DMS53 treated with DMSO at 0.1 percent for 48 hours (cell line): ENCODE results near the gene STX8.

Experiments
- DNase-seq: peaks from one replicate; lab custom pipeline; 2025; ENCODE audit not compliant: unreplicated experiment; lab: John Stamatoyannopoulos, UW

Gene STX8

DNA sequence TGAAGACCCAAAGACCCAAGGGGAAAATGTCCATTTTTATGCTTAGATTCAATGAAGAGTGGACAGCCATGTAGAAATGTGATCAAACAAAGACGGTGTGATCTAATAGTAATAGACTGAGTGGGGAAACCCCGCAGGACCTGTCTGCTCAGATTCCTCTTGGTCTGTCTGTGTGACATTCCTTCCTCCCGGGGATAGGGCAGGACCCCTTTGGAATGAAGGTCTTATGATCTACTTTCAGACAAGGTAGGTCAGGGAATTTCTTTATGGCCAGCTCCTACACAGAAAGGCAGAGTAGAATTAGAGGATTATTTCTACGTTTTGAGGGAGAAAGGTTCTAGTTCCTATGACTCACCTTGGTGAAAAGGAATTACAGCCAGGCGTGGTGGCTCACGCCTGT is 267.6 kb downstream of the STX8 start:
- no peak for DNase-seq

DNA sequence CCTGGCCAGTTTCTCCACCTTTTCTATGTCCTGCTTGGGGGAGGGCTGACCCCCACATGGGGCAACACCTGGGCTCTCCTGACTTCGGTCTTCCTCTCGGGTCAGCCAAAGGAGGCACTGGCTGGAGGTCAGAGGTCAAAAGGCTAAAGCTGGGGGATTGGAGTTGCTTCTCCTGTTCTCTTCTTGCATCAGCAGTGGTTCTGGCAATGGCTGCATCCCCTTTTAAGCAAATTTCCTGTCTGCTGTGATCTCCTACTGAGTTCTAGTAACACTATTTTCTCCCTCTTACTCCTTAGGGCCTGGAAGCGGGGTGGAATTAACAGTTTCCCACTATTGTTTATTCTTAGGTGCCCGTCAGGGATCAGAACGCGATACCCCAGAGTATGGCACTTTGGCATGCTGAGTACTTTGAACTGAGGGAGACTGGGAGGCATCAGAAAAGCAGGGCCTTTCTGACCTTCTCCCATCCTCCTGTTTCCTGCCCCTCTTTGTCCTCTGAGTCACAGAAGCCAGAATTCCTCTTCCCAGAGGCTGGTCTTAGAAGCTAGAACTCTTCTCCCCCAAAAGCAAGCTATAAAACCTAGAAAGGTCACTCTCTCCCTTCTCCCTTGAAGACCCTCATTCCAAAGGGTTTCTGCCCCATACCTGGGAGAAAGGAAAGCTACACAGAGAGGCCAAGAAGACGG is 268.2 kb downstream of the STX8 start:
- no peak for DNase-seq

DNA sequence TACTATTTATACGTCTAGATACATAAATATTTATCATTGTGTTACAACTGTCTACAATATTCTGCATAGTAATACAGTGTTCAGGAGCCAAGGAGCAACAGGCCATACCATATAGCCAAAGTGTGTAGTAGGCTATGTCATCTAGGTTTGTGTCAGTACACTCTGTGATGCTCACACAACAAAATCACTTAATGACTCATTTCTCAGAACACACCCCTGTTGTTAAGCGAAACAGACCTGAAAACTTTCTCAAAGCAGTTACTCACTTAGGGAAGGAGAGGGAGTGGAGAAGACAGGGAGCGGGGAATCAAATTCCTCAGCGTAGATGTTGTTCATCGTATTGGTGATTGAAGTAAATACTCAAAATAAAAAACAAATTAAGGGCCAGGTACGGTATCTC is 269.5 kb downstream of the STX8 start:
- no peak for DNase-seq

DNA sequence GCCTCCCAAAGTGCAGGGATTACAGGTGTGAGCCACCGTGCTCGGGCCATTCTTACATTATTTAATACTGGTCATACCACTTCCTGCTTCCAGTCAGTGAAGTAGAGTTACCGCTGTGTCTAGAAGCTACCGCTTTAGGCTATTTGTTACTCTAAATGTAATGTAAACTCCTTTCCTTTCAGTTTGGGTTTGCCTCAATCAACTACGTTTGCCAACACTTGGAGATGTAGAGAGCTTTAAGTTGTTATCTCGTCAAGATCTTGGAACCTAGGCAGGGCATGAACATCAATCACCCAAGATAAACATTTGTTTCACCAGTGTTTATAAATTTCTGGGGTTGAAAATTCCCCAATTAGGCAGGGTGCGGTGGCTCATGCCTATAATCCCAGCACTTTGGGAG is 275.9 kb downstream of the STX8 start:
- DNase-seq, result no peak

DNA sequence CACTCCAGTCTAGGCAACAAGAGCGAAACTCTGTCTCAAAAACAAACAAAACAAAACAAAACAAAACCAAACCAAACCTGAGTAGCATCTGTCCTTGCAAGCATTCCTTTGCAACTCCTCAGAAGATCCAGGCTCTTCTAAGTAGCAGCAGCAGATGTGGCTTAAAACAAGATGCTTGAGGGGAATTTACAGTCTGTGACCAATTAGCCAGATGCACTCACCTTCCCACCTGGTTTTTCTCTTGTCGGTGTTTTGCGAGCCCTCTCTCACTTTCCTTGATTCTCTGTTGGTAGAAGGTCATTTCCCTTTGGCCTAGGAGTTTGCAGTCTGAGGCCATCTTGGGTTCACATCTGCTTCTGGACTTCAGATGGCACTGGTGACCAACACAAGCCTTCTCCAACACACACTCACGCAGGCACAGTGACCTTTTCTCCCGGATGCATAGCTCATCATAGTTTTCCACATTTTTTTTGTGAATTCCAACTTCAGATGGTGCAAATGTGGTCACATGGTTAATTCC is 276.8 kb downstream of the STX8 start:
- DNase-seq, result no peak

DNA sequence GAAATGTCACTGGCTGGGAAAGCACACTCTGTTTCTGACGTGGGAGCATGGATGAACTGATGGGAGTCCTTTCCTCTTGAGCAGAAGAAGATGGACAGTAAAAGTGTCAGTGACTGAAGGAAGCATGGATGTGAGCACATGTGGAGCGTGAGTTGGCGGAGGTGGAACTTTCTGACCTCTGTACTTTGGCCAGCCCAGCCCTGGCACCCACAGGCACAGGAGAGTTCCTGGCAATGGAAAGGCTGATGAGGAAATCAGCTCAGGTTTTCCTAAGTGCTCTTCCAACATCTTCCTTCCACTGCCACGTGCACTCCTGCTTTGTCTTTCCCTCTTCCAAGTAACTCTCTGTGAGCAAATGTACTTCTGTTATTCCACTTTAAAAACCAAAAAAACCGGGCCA is 277.5 kb downstream of the STX8 start:
- DNase-seq, result no peak

DNA sequence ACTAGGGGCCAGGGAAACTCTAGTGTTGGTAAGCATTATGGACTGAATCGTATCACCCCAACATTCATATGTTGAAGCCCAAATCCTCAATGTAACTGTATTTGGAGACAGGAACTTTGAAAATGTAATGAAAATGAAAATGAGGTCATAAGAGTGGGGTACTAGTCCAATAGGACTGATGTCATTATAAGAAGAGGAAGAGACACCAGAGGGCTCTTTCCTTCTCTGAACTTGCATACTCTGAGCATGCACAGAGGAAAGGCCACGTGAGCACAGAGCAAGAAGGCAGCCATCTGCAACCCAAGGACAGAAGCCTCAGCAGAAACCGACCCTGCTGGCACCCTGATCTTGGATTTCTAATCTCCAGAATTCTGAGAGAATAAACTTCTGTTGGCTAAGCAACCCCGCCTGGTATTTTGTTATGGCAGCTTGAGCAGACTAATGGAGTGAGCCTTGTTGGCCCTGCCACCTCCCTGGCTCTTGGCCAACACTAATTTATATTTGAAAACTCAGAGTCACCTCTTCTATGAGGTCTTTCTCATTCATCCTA is 280.9 kb downstream of the STX8 start:
- no peak for DNase-seq

DNA sequence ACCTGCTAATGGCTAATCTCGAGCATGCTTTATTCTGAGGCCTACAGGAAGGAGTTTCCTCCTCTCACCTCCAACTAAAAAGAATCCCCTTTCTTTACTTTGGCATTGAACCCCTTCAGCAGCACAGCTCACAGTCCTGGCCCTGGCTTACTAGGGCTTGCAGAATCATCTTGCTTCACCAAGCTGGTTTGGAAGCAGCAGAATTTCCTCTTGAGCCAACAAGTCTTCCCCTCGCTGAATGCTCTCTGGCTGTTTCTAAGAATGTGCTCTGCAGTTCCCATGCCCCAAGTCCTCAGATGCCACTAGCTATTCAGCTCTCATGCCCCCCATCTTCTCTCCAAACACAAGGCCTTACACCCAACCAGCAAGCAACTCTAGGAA is 283.1 kb downstream of the STX8 start:
- DNase-seq, result no peak

DNA sequence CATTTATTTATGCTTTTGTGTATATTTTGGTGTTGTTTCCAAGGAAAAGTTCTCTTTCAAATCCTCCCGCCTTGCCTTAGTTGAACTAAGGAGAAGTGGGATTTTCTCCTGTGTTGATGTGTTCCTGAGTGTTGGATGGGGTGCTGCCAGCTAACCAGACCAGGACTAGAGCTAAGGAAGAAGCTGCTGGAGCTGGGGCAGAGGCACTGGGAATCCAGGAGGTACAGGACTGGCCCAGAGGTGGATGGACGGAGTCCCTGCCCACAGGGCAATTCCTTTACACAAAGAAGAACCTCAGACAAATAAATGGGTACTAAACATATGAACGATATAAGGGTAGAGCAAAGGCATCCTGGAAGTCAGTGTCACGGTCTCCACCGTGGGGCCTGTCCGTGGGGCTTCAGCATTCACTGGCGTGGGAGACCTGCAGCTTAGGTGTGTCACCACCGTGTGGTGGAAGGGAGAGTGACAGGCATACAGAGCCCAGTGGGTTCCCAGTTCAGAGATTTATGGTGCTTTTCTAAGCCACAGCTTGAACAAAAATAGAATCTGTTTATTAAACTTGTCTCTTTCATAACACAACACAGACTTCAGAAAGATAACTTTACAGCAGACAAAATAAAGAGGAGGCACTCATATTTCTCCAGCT is 283.6 kb downstream of the STX8 start:
- DNase-seq, result no peak

DNA sequence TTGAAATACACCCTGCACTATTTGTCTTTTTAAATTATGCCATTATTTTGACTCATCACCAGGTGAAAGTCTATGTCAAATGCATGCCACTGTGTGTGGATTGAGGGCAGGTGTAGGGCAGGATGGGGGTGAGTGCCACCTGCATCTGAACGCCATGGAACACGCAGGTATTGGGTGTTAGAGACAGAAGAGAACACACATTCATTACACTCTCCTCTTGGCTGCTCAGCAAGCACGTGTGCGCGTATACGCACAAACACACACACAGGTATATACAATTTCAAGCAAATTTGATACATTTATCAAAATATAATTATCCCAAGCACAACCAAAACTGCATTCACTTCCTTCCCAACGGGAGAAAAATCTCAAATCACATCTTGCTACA is 285.4 kb downstream of the STX8 start:
- DNase-seq, result no peak

DNA sequence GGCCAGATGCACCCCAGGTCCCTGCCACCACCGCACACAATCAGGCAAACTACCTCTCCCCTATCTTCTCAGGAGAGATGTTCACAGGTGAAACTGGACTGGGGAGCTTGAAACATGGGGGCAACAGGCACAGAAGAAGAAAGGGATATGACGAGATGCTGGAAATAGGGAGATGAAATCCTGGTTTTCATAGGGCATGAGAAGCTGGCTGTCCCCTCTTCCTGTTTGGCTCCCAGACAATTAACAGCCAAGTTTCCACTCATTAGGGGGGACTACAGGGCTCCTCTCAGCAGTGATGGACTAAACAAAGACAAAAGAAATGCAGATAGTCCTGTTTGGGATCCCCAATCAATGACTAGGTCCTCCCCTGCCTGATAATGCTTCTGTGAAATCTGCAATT is 288.3 kb downstream of the STX8 start:
- DNase-seq, result no peak

DNA sequence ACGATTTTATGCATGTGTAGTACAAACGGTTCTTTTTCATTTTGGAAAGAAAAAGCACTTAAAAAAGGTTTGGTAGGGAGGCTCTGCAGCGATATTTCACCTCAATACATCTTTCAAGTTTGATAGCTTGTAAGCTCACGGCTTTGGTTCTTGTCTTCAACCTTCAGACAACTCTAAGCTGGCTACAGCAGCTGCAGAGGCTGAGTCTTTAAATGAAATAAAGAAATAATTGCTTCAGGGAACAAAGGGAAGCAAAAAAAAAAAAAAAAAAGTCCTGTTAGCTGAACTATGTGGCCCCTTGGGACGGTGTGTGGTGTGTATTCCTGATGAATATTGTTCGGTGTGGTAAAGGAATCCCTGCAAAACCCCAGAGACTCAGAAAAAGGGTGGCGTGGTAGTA is 289.2 kb downstream of the STX8 start:
- no peak for DNase-seq

DNA sequence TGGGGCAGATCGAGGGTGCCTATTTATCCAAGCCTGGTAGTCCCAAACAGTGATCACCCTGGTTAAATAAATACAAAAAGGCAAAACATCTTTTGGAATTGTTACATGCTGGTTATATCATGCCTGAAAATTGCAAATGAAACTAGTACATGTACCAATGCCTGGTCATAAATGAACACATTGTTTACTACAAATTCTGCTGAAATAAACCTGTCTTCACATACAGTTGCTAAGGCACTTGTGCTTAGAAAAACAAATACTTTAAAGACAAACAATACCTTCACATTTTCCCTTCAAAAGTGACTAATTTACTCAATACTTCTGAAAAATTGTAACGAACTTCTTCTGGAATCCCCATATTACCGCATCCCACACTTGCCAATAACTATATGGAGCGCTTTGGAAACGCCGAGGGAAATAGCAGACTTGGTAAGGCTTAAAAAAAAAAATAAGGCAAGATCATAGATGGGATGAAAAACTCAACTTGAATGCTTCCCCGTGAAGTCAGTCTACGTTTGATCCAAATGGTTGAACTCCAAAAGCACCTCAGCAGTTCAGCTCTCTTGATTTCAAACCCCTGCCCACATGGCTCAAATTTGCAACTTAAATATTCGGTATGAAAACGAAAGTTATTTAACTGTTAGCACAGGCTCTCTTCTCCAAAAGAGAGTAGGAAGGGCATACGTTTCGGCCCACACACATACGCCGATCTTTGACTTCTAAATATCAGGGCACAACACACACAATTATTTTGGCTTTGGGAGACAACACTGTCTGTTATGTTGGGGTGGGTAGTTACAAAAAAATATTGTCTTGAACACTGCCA is 289.8 kb downstream of the STX8 start:
- DNase-seq, result no peak

DNA sequence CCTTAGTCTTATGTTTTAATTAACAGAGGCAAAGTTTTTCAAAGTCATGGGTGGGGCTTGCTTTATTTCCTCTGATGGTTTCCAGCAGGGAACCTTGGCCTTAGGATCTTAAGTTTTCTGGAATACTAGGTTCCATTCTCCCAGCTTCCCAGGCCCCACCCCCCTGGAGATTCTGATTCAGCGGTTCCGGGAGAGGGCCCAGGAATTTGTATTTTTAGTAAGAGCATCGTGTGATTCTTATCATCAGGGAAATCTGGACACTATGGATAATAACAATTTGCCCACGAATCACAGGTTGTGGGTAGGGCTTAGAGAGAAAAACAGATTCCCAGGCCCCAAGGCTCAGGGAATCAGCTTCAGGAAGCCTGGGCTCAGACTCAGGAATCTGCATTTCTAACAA is 290.7 kb downstream of the STX8 start:
- DNase-seq, result no peak

DNA sequence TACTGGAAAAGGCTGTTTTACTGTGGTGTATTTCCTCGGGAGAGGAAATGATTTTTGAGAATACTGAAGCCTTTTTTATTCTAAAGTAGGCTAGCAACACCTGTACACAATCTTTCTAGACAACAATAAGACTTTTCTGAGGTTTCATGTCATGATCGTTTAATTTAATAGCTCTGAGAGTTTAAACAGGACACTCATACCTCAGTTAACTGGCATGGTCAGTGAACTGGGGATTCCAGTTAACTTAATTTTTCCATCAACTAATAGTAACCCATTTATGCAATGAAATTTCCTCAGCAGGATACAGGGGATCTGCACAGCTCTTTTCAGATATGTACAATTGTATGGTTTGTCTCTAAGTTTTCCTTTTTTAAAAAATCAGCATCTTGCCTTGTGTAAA is 291.7 kb downstream of the STX8 start:
- no peak for DNase-seq

DNA sequence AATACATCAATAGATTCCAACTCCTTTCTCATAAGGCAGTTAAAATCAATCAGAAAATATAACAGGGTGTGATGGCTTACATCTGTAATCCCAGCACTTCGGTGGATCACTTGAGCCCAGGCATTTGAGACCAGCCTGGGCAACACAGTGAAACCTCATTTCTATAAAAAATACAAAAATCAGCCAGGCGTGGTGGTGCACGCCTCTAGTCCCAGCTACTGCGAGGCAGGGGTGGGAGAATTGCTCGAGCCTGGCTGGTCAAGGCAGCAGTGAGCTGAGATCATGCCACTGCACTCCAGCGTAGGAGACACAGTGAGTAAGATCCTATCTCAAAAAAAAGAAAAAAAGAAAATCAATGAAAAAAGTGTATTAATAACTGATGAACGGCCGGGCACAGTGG is 295.7 kb downstream of the STX8 start:
- DNase-seq, result no peak

DNA sequence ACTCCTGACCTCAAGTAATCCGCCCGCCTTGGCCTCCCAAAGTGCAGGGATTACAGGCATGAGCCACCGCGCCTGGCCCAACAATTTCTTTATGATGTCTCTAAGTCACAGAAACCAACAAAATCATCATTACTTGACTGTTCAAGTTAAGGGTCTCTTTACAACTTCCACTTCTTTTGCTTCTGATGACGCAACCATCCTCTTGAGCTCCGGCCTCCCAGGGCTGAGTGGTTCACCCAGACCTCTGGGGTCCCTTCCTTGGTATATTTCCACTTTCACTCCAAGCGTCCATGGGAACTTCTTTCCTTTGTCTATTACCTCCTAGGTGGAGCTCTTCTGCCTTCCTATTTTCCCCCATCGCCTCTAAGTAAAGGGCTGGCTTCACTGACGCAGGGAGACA is 300.6 kb downstream of the STX8 start:
- DNase-seq, result no peak

DNA sequence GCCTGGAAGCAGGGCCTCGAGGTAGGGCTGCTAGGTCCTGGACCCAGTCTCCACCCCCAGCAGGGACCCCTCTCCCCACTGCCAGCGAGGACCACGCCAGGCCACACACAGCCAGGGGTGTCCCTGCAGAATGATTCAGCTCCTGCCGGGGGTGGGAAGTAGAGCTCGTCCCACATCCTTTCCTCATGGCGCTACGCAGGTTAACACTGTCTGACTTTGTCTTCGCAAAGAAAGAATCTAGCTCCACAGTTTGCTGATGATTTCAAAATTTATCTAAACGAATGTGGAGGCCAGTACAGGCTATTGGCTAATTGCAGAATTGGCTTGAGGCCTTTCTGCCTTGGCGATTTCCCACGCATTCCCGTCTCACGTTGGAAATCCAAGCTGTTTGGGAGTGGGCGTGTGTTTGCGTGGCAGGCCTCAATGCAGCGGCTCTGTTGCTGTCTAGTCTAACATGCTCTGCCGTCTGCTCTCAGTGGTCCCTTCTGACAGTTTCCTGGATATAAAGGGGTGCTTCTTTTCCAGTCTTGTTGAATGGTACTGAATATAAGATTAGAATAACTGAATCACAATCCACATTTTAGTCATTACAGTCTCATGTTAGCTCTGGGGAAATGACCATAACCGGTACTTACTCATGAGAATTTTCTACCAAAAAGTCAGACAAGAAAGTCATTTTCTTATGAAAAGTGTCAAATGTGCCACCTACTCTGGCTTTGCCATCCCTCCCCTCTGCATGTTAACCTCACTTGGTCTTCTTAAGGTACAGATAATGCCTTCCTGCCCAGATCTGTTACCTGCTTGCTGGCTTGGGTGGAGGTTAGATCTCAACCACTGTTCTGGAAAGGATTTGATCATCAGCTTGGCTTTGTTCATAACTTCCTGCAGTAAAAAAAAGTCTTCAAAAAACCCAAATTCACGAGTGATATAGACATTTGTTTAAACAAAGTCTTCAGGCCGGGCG is 301.9 kb downstream of the STX8 start:
- no peak for DNase-seq

DNA sequence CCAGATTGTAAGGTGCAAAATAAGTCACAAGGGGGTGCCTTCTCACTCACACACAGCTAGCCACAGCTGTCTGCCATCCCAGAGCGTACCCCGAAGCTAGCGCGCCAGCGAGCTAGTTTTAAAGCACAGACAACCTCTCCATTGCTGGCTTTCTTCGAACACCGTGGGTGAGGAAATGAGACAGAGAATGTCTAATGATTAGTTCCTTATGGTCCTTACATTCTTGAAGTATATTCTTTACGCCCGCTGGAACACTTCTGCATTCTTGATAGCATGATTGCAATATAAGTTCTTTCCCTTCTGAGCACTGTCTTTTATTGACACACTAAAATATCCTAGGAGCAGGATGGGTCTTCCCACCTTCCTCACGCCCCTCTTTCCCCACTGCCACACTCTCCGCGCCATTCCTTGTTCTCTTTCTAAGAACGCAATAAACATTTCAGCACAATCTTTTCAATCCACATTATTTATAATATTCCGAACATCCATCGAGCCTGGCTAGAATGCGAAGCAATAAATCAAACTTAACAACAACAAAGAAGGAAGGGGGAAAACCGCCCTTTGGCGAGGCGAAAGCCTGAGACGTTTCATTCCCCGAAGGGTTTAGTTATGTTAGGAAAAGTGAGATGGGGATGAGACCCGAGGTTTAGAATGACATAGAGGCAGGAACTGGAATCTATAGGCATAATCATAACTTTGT is 303.0 kb downstream of the STX8 start:
- no peak for DNase-seq

DNA sequence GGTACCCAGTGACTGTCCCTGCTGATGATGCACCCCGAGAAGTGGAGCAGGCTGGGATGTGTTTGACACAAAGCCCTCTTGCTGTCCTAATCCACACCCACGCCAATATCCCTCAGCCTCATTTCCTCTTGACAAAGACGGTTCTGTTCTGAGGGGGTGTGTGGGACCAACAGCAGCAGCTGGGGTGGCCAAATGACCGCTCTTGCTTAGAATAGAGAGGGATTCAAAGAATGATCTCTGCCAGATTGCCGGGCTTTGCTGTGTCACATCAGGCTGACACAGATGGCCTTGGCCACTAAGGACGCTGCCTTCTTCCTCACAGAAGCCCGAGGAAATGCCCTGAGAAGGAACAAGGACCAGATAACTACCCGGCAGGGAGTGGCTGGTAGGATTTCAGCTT is 303.6 kb downstream of the STX8 start:
- DNase-seq, result no peak
